Astrocyte of the cerebellum (primary cell): ENCODE measurements around the gene ANO10.
A peak's percentile ranks its signal among the peaks of the same experiment; 100 is the strongest.

Source experiments
- DNase-seq: peaks from one replicate; pipeline ENCODE4 v3.0.0-alpha.2; 2011; ENCODE audit warnings: low read depth
- H3K4me3 ChIP-seq: 2 replicates; pipeline ENCODE4 v1.5.1; 2011; ENCODE audit warnings: mild to moderate bottlenecking, low read depth, low read length, moderate library complexity
- in situ Hi-C: cut with HindIII; loops from 2 replicates; pipeline ENCODE4 v1.10.0; 2017; ENCODE audit warnings: low sequenced_read_pairs
- TF ChIP-seq, protein P1 (sequence below): IDR thresholded peaks from 2 replicates; pipeline ENCODE4 v1.5.1; 2012; ENCODE audit warnings: low read length, low read depth, moderate library complexity, mild to moderate bottlenecking; ENCODE audit errors: missing control alignments

Gene ANO10

GRCh38 chr3:43506644-43507043, 115.2 kb downstream of the ANO10 start:
- TF ChIP-seq, protein P1, sequence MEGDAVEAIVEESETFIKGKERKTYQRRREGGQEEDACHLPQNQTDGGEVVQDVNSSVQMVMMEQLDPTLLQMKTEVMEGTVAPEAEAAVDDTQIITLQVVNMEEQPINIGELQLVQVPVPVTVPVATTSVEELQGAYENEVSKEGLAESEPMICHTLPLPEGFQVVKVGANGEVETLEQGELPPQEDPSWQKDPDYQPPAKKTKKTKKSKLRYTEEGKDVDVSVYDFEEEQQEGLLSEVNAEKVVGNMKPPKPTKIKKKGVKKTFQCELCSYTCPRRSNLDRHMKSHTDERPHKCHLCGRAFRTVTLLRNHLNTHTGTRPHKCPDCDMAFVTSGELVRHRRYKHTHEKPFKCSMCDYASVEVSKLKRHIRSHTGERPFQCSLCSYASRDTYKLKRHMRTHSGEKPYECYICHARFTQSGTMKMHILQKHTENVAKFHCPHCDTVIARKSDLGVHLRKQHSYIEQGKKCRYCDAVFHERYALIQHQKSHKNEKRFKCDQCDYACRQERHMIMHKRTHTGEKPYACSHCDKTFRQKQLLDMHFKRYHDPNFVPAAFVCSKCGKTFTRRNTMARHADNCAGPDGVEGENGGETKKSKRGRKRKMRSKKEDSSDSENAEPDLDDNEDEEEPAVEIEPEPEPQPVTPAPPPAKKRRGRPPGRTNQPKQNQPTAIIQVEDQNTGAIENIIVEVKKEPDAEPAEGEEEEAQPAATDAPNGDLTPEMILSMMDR: no peak
- in situ Hi-C loops: no loop called here

DNA sequence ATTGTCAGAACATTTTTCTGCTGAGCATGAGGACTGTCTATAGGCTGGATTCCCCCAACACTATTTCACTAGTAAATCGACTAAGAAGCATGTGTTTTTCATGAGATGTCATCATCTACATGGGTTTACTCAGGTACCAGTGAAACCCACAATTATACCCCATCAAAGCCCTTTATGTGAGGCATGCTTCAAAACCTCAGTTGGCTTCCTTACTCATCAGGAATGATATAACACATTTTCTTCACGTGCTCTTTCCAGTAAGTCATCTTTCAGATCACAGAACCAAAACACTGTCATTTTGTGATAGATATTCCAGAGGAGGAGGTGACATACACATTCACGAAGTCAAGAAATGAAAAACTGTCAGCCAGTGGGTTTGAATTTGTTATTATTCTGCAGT, 116.5 kb downstream of the ANO10 start:
- in situ Hi-C loops: no loop called here
- no peak for DNase-seq
- H3K4me3 ChIP-seq: no peak overlapping the region
- TF ChIP-seq, protein P1: no peak

More at GRCh38 chr3:43506644-43507043, 115.2 kb downstream of the ANO10 start:
- no peak overlapping the region for H3K4me3 ChIP-seq
- DNase-seq: no peak

- TF ChIP-seq, protein P1: peak; percentile 11
- no peak overlapping the region for H3K4me3 ChIP-seq
- in situ Hi-C loops: no loop called here
- DNase-seq: peak; percentile 32
These were observed 118.6 kb downstream of the ANO10 start for GRCh38 chr3:43503067-43503728.

GRCh38 chr3:43499256-43499655, 122.6 kb downstream of the ANO10 start:
- TF ChIP-seq, protein P1: no peak
- in situ Hi-C loops: no loop called here
- no peak for DNase-seq
- H3K4me3 ChIP-seq: no peak overlapping the region

DNA sequence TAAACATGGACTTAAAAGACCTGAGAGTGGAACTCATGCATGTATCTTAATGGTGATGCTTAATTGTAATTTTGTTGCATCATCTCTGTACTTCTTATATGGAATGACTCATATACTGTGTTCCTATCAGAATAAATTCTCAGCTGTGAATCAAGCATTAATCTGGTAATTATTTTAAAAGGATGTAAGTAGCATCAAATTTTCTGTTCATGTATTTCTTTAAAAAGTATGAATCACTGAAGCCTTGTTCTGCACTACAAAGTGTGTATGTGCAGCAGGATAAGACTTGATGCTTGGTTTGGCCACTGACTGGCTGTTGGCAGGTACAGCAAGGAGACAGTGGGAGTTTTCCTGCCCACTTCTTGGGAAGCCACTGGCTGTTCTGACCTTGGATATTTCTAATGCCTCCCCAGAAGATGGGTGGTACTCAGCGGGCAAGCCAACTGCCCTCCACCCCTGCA, 123.9 kb downstream of the ANO10 start:
- H3K4me3 ChIP-seq: no peak overlapping the region
- TF ChIP-seq, protein P1: no peak
- no peak for DNase-seq
- in situ Hi-C loops: no loop called here

- in situ Hi-C loops: no loop called here
- no peak overlapping the region for H3K4me3 ChIP-seq
- TF ChIP-seq, protein P1: no peak
- no peak for DNase-seq
These were observed 124.4 kb downstream of the ANO10 start for GRCh38 chr3:43497422-43497821.
